SK-N-SH treated with all-trans-retinoic acid at 6 μM for 48 hours (cell line): ENCODE measurements around the gene KNDC1.
"Not testable (repeated sequence)": the region's sequence is repeated elsewhere in the genome, so short reads cannot be mapped to it uniquely, and the experiment has no call there.

Experiments
- ATAC-seq: fragments of 200-7000 bp; cut with Tn5 transposase; 3 replicates; pipeline ENCODE4 v1.9.1; 2020; ENCODE audit warnings: mild to moderate bottlenecking, moderate library complexity
- ARNTL ChIP-seq: fragments of 450-650 bp; formaldehyde crosslinking; IDR thresholded peaks from 2 replicates; pipeline ENCODE4 v1.5.0; 2020; ENCODE audit warnings: low read depth, mild to moderate bottlenecking, moderate library complexity, borderline replicate concordance
- BACH2 ChIP-seq: fragments of 250-450 bp; sonication (Bioruptor Pico); IDR thresholded peaks from 2 replicates; pipeline ENCODE4 v1.9.0; 2021; ENCODE audit warnings: mild to moderate bottlenecking, borderline replicate concordance
- CREB5 ChIP-seq: fragments of 250-450 bp; sonication (Bioruptor Pico); IDR thresholded peaks from 2 replicates; pipeline ENCODE4 v1.5.1; 2020; ENCODE audit warnings: low read depth, mild to moderate bottlenecking, moderate library complexity
- CSDC2 ChIP-seq: fragments of 250-450 bp; sonication (Bioruptor Pico); IDR thresholded peaks from 2 replicates; pipeline ENCODE4 v1.5.0; 2020; ENCODE audit warnings: mild to moderate bottlenecking, moderate library complexity
- CSRNP3 ChIP-seq: fragments of 250-450 bp; sonication (Bioruptor Pico); IDR thresholded peaks from 2 replicates; pipeline ENCODE4 v1.5.1; 2021; ENCODE audit warnings: mild to moderate bottlenecking, moderate library complexity
- ESRRG ChIP-seq: fragments of 250-450 bp; sonication (Bioruptor Pico); IDR thresholded peaks from 2 replicates; pipeline ENCODE4 v1.6.1; 2021; ENCODE audit warnings: mild to moderate bottlenecking
- GLIS3 ChIP-seq: fragments of 250-450 bp; sonication (Bioruptor Pico); IDR thresholded peaks from 2 replicates; pipeline ENCODE4 v1.5.0; 2020; ENCODE audit warnings: mild to moderate bottlenecking, moderate library complexity
- ISL1 ChIP-seq: fragments of 250-450 bp; sonication (Bioruptor Pico); IDR thresholded peaks from 2 replicates; pipeline ENCODE4 v2.1.2; 2022; ENCODE audit warnings: mild to moderate bottlenecking, moderate library complexity
- OSR1 ChIP-seq: fragments of 250-450 bp; sonication (Bioruptor Pico); IDR thresholded peaks from 2 replicates; pipeline ENCODE4 v1.8.0; 2022; ENCODE audit warnings: moderate library complexity, mild to moderate bottlenecking, inconsistent platforms
- POU6F1 ChIP-seq: fragments of 250-450 bp; sonication (Bioruptor Pico); IDR thresholded peaks from 2 replicates; pipeline ENCODE4 v1.8.0; 2021; ENCODE audit warnings: low read depth, mild to moderate bottlenecking, moderate library complexity, borderline replicate concordance
- PPARA ChIP-seq: fragments of 250-450 bp; sonication (Bioruptor Pico); IDR thresholded peaks from 2 replicates; pipeline ENCODE4 v1.5.0; 2020; ENCODE audit warnings: mild to moderate bottlenecking, borderline replicate concordance
- RARB ChIP-seq: fragments of 250-450 bp; sonication (Bioruptor Pico); IDR thresholded peaks from 2 replicates; pipeline ENCODE4 v1.8.0; 2021; ENCODE audit warnings: mild to moderate bottlenecking, moderate library complexity
- SNAI2 ChIP-seq: fragments of 250-450 bp; sonication (Bioruptor Pico); IDR thresholded peaks from 2 replicates; pipeline ENCODE4 v1.5.0; 2020; ENCODE audit warnings: mild to moderate bottlenecking, moderate library complexity
- TCF4 ChIP-seq: fragments of 250-450 bp; sonication (Bioruptor Pico); IDR thresholded peaks from 2 replicates; pipeline ENCODE4 v1.8.0; 2021; ENCODE audit warnings: mild to moderate bottlenecking, moderate library complexity, borderline replicate concordance
- TOX ChIP-seq: fragments of 250-450 bp; sonication (Bioruptor Pico); IDR thresholded peaks from 2 replicates; pipeline ENCODE4 v1.8.0; 2021; ENCODE audit warnings: mild to moderate bottlenecking, moderate library complexity, borderline replicate concordance
- TSHZ2 ChIP-seq: fragments of 250-450 bp; sonication (Bioruptor Pico); IDR thresholded peaks from 2 replicates; pipeline ENCODE4 v1.5.0; 2020; ENCODE audit warnings: mild to moderate bottlenecking, moderate library complexity
- ZC3H10 ChIP-seq: fragments of 250-450 bp; sonication (Bioruptor Pico); IDR thresholded peaks from 2 replicates; pipeline ENCODE4 v1.5.1; 2021; ENCODE audit warnings: mild to moderate bottlenecking, moderate library complexity
- ZFP3 ChIP-seq: fragments of 250-450 bp; sonication (Bioruptor Pico); IDR thresholded peaks from 2 replicates; pipeline ENCODE4 v1.5.0; 2020; ENCODE audit warnings: mild to moderate bottlenecking, moderate library complexity
- ZFP30 ChIP-seq: fragments of 450-650 bp; formaldehyde crosslinking; IDR thresholded peaks from 2 replicates; pipeline ENCODE4 v1.5.0; 2022; ENCODE audit warnings: mild to moderate bottlenecking, moderate library complexity
- ZNF565 ChIP-seq: fragments of 450-650 bp; formaldehyde crosslinking; conservative IDR thresholded peaks from 2 replicates; pipeline ENCODE4 v1.5.0; 2020; ENCODE audit warnings: low read depth, mild to moderate bottlenecking, moderate library complexity
- ZNF70 ChIP-seq: fragments of 450-650 bp; formaldehyde crosslinking; IDR thresholded peaks from 2 replicates; pipeline ENCODE4 v1.5.0; 2020; ENCODE audit warnings: mild to moderate bottlenecking, moderate library complexity
- ZNF8 ChIP-seq: fragments of 450-650 bp; formaldehyde crosslinking; IDR thresholded peaks from 2 replicates; pipeline ENCODE4 v1.5.0; 2020; ENCODE audit warnings: mild to moderate bottlenecking, moderate library complexity

Gene KNDC1

GRCh38 chr10:133221331-133221730 lies 61.3 kb downstream of the KNDC1 start:
- ATAC-seq = no peak

GRCh38 chr10:133221756-133222155 lies 61.7 kb downstream of the KNDC1 start:
- not testable (repeated sequence) for ATAC-seq

More at GRCh38 chr10:133221331-133221730, 61.3 kb downstream of the KNDC1 start:
- TF ChIP-seq TOX (CRISPR knock-in tag) = no peak
- TF ChIP-seq SNAI2 (CRISPR knock-in tag) = no peak
- TF ChIP-seq CSDC2 = no peak
- TF ChIP-seq GLIS3 = no peak
- TF ChIP-seq ZNF565 (CRISPR knock-in tag) = no peak
- no peak for TF ChIP-seq ZNF70 (CRISPR knock-in tag)
- TF ChIP-seq ARNTL (CRISPR knock-in tag) = no peak
- no peak for TF ChIP-seq TSHZ2 (CRISPR knock-in tag)
- no peak for TF ChIP-seq CSRNP3
- TF ChIP-seq CREB5 (CRISPR knock-in tag) = no peak
- TF ChIP-seq ZC3H10 (CRISPR knock-in tag) = no peak
- TF ChIP-seq PPARA (CRISPR knock-in tag) = no peak
- TF ChIP-seq ISL1 = no peak
- TF ChIP-seq ZFP3 (CRISPR knock-in tag) = no peak
- no peak for TF ChIP-seq ZNF8

GRCh38 chr10:133224076-133224475 lies 64.1 kb downstream of the KNDC1 start:
- no peak for TF ChIP-seq CSDC2
- no peak for TF ChIP-seq SNAI2 (CRISPR knock-in tag)
- no peak for TF ChIP-seq RARB (CRISPR knock-in tag)
- TF ChIP-seq ZC3H10 (CRISPR knock-in tag) = no peak
- no peak for TF ChIP-seq ESRRG
- TF ChIP-seq ZNF70 (CRISPR knock-in tag) = no peak
- no peak for TF ChIP-seq ZFP30 (CRISPR knock-in tag)
- ATAC-seq = no peak

GRCh38 chr10:133224756-133225372 lies 64.8 kb downstream of the KNDC1 start:
- ATAC-seq = no peak
- TF ChIP-seq POU6F1 (CRISPR knock-in tag) = no peak
- no peak for TF ChIP-seq GLIS3
- no peak for TF ChIP-seq RARB (CRISPR knock-in tag)
- TF ChIP-seq ZFP3 (CRISPR knock-in tag) = no peak
- TF ChIP-seq SNAI2 (CRISPR knock-in tag) = no peak
- TF ChIP-seq TSHZ2 (CRISPR knock-in tag) = no peak
- no peak for TF ChIP-seq PPARA (CRISPR knock-in tag)
- no peak for TF ChIP-seq ZNF70 (CRISPR knock-in tag)
- TF ChIP-seq CSDC2 = no peak
- no peak for TF ChIP-seq ARNTL (CRISPR knock-in tag)
- TF ChIP-seq OSR1 (CRISPR knock-in tag) = no peak
- no peak for TF ChIP-seq BACH2
- no peak for TF ChIP-seq TOX (CRISPR knock-in tag)
- TF ChIP-seq ZFP30 (CRISPR knock-in tag) = no peak
- no peak for TF ChIP-seq CSRNP3
- no peak for TF ChIP-seq ZNF8
- TF ChIP-seq TCF4 (CRISPR knock-in tag) = no peak
- no peak for TF ChIP-seq CREB5 (CRISPR knock-in tag)
- TF ChIP-seq ZNF565 (CRISPR knock-in tag) = no peak
